ENCODE measurements around the gene PLEKHA7. TPM values are rescaled to one million over a fixed set of nuclear protein-coding genes. Genes with fewer than 3 reads are reported as not detected.
A peak's percentile ranks its signal among the peaks of the same experiment; 100 is the strongest.

PLEKHA7 gene
- total RNA-seq, 1 donor from 2014 or later: 45.9 TPM

GRCh38 chr11:16953663-16954062 is 60.6 kb downstream of the PLEKHA7 start:
- intact Hi-C loops (cut with DNase I): no loop called here
- TF ChIP-seq POLR2A (IDR thresholded peaks at IDR 0.05) (no peak), CTCF (IDR thresholded peaks at IDR 0.05) (no peak), POLR2AphosphoS5 (IDR thresholded peaks at IDR 0.05; ENCODE audit: insufficient read depth in 1 of 2, low read depth in 1 of 2) (no peak)
- no peak overlapping the region for H3K4me3 ChIP-seq
- H3K27me3 ChIP-seq: no peaks in the 10 kb centered on the region
- no peaks in the 10 kb centered on the region for H3K4me1 ChIP-seq
- DNase-seq (ENCODE audit: extremely low spot score in 2 of 2): no peak
- no peaks in the 10 kb centered on the region for H3K9me3 ChIP-seq
- no peak overlapping the region for H3K27ac ChIP-seq
- no peaks in the 10 kb centered on the region for H3K36me3 ChIP-seq

- Histone ChIP-seq H3K27ac (no peak overlapping the region), H3K4me1 (no peaks in the 10 kb centered on the region), H3K4me3 (no peak overlapping the region), H3K9me3 (no peaks in the 10 kb centered on the region), H3K36me3 (no peaks in the 10 kb centered on the region), H3K27me3 (no peaks in the 10 kb centered on the region)
- no peak for DNase-seq (ENCODE audit: extremely low spot score in 2 of 2)
- TF ChIP-seq POLR2AphosphoS5 (IDR thresholded peaks at IDR 0.05; ENCODE audit: insufficient read depth in 1 of 2, low read depth in 1 of 2) (no peak), CTCF (IDR thresholded peaks at IDR 0.05) (no peak), POLR2A (IDR thresholded peaks at IDR 0.05) (no peak)
- intact Hi-C loops (cut with DNase I): no loop called here
Observed at GRCh38 chr11:16946477-16947282, 67.5 kb downstream of the PLEKHA7 start.

GRCh38 chr11:16945671-16946469 is 68.3 kb downstream of the PLEKHA7 start:
- TF ChIP-seq CTCF (IDR thresholded peaks at IDR 0.05): peak in 1 of 3 experiments; percentile 15
- no peak for TF ChIP-seq POLR2AphosphoS5 (IDR thresholded peaks at IDR 0.05; ENCODE audit: insufficient read depth in 1 of 2, low read depth in 1 of 2)
- H3K27me3 ChIP-seq: no peaks in the 10 kb centered on the region
- no peak overlapping the region for H3K27ac ChIP-seq
- no peak overlapping the region for H3K4me3 ChIP-seq
- no peaks in the 10 kb centered on the region for H3K9me3 ChIP-seq
- no peaks in the 10 kb centered on the region for H3K36me3 ChIP-seq
- intact Hi-C loops (cut with DNase I): loop anchor here (2.0 kb wide), 1 partner anchor 117 kb away; no protein-coding TSS in a partner anchor
- no peaks in the 10 kb centered on the region for H3K4me1 ChIP-seq
- DNase-seq (ENCODE audit: extremely low spot score in 2 of 2): no peak

GRCh38 chr11:16942911-16943310 is 71.3 kb downstream of the PLEKHA7 start:
- intact Hi-C loops (cut with DNase I): no loop called here
- no peak for DNase-seq (ENCODE audit: extremely low spot score in 2 of 2)
- TF ChIP-seq POLR2A (IDR thresholded peaks at IDR 0.05) (no peak), POLR2AphosphoS5 (IDR thresholded peaks at IDR 0.05; ENCODE audit: insufficient read depth in 1 of 2, low read depth in 1 of 2) (no peak), CTCF (IDR thresholded peaks at IDR 0.05) (no peak)

More at GRCh38 chr11:16942911-16943310, 71.3 kb downstream of the PLEKHA7 start:
- Histone ChIP-seq H3K27me3 (no peaks in the 10 kb centered on the region), H3K9me3 (no peaks in the 10 kb centered on the region), H3K4me1 (no peaks in the 10 kb centered on the region), H3K36me3 (no peaks in the 10 kb centered on the region), H3K27ac (no peak overlapping the region), H3K4me3 (no peak overlapping the region)

Data from vagina (tissue), 2 donors.